Measurements from ENCODE around the gene NEURL2. TPM values are rescaled to one million over a fixed set of nuclear protein-coding genes. Genes with fewer than 3 reads are reported as not detected.

Gene NEURL2
- total RNA-seq, 2 donors from 2014 or later: 3.3 to 5.2 TPM

GRCh38 chr20:45863543-45864470, 27.2 kb downstream of the NEURL2 start:
- Histone ChIP-seq H3K27me3 (no peaks in the 10 kb centered on the region), H3K36me3 (replicated peaks in 1 of 2; ENCODE audit: insufficient read depth in 1 of 2, low read depth in 2 of 2) (no peaks in the 10 kb centered on the region), H3K9me3 (no peaks in the 10 kb centered on the region), H3K4me3 (no peak overlapping the region), H3K4me1 (no peaks in the 10 kb centered on the region), H3K27ac (no peak overlapping the region)
- intact Hi-C loops (cut with DNase I): no loop called here
- 83 to 86% methylated on average over 7 of the region's 7 CpGs for WGBS, 2 donors
- no peak for TF ChIP-seq POLR2A (IDR thresholded peaks at IDR 0.05)
- no peak for TF ChIP-seq CTCF (IDR thresholded peaks at IDR 0.05)
- DNase-seq (no peak), ATAC-seq (no peak)

GRCh38 chr20:45861221-45862075, 29.6 kb downstream of the NEURL2 start:
- no peaks in the 10 kb centered on the region for H3K36me3 ChIP-seq (replicated peaks in 1 of 2; ENCODE audit: insufficient read depth in 1 of 2, low read depth in 2 of 2)
- intact Hi-C loops (cut with DNase I): no loop called here
- ATAC-seq: no peak
- TF ChIP-seq CTCF (IDR thresholded peaks at IDR 0.05) (no peak), POLR2A (IDR thresholded peaks at IDR 0.05) (no peak)
- H3K27me3 ChIP-seq: no peaks in the 10 kb centered on the region
- peaks cover 11% of the 10 kb centered on the region for H3K4me1 ChIP-seq
- WGBS, 2 donors: 84 to 91% methylated on average over 7 of the region's 7 CpGs
- H3K27ac ChIP-seq: no peak overlapping the region
- DNase-seq: peak in 1 of 4 donors; percentile 31
- H3K9me3 ChIP-seq: no peaks in the 10 kb centered on the region
- H3K4me3 ChIP-seq: no peak overlapping the region

GRCh38 chr20:45860560-45861220, 30.3 kb downstream of the NEURL2 start:
- WGBS, 2 donors: 68 to 70% methylated on average over 7 of the region's 7 CpGs
- no peak for ATAC-seq

GRCh38 chr20:45859916-45860315, 31.1 kb downstream of the NEURL2 start:
- H3K36me3 ChIP-seq (replicated peaks in 1 of 2; ENCODE audit: insufficient read depth in 1 of 2, low read depth in 2 of 2): no peaks in the 10 kb centered on the region
- H3K9me3 ChIP-seq: no peaks in the 10 kb centered on the region
- ATAC-seq: no peak
- DNase-seq: no peak
- WGBS, 2 donors: 86 to 95% methylated on average over 5 of the region's 5 CpGs
- TF ChIP-seq CTCF (IDR thresholded peaks at IDR 0.05): no peak
- no peak for TF ChIP-seq POLR2A (IDR thresholded peaks at IDR 0.05)
- no peak overlapping the region for H3K27ac ChIP-seq
- H3K4me1 ChIP-seq: peaks cover 25% of the 10 kb centered on the region
- H3K27me3 ChIP-seq: no peaks in the 10 kb centered on the region
- intact Hi-C loops (cut with DNase I): no loop called here
- no peak overlapping the region for H3K4me3 ChIP-seq

More at GRCh38 chr20:45860560-45861220, 30.3 kb downstream of the NEURL2 start:
- no peaks in the 10 kb centered on the region for H3K9me3 ChIP-seq
- peak in 1 of 4 donors; percentile 46 for DNase-seq
- H3K4me3 ChIP-seq: no peak overlapping the region
- intact Hi-C loops (cut with DNase I): no loop called here
- TF ChIP-seq POLR2A (IDR thresholded peaks at IDR 0.05) (no peak), CTCF (IDR thresholded peaks at IDR 0.05) (no peak)
- no peak overlapping the region for H3K27ac ChIP-seq
- peaks cover 19% of the 10 kb centered on the region for H3K4me1 ChIP-seq
- H3K27me3 ChIP-seq: no peaks in the 10 kb centered on the region
- H3K36me3 ChIP-seq (replicated peaks in 1 of 2; ENCODE audit: insufficient read depth in 1 of 2, low read depth in 2 of 2): no peaks in the 10 kb centered on the region

All from body of pancreas (tissue), 4 donors.